NOMO-1 treated with DMSO at 0.1 percent for 48 hours (cell line): Measurements from ENCODE around the gene IKZF4.
"Not testable (repeated sequence)": the region's sequence is repeated elsewhere in the genome, so short reads cannot be mapped to it uniquely, and the experiment has no call there.

Source experiments
- DNase-seq: peaks from one replicate; lab custom pipeline; 2025; ENCODE audit not compliant: unreplicated experiment; lab: John Stamatoyannopoulos, UW

IKZF4 gene

DNA sequence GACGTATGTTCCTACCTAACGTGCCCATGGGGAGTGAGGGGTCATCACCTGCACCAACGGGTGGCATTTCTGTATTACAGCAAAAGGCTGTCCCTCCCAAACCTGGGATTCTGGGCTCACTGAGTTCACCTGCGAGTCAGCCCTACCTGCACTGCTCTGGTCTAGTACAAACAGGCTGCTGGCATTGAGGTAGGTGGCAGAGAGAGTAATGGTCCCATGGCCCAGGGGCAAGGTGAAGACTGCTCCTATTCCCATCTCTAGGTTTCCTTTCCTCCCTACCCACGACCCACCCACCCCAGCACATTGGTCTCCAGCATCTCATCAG lies 23.3 kb upstream of the IKZF4 start:
- DNase-seq: no peak

DNA sequence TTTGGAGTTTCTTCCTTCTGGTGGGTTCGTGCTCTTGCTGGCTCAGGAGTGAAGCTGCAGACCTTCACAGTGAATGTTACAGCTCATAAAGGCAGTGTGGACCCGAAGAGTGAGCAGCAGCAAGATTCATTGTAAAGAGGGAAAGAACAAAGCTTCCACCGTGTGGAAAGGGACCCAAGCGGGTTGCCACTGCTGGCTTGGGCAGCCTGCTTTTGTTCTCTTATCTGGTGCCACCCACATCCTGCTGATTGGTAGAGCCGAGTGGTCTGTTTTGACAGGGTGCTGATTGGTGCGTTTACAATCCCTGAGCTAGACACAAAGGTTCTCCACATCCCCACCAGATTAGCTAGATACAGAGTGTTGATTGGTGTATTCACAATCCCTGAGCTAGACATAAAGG lies 21.3 kb upstream of the IKZF4 start:
- DNase-seq: not testable (repeated sequence)

DNA sequence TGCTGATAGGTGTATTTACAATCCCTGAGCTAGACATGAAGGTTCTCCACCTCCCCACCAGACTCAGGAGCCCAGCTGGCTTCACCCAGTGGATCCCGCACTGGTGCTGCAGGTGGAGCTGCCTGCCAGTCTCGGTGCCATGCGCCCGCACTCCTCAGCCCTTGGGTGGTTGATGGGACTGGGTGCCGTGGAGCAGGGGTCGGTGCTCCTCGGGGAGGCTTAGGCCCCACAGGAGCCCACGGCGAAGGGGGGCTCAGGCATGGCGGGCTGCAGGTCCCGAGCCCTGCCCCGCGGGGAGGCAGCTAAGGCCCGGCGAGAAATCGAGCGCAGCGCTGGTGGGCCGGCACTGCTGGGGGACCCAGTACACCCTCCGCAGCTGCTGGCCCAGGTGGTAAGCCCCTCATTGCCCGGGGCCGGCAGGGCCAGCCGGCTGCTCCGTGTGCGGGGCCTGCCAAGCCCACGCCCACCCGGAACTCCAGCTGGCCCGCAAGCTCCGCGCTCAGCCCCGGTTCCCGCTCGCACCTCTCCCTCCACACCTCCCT lies 20.8 kb upstream of the IKZF4 start:
- DNase-seq: not testable (repeated sequence)

DNA sequence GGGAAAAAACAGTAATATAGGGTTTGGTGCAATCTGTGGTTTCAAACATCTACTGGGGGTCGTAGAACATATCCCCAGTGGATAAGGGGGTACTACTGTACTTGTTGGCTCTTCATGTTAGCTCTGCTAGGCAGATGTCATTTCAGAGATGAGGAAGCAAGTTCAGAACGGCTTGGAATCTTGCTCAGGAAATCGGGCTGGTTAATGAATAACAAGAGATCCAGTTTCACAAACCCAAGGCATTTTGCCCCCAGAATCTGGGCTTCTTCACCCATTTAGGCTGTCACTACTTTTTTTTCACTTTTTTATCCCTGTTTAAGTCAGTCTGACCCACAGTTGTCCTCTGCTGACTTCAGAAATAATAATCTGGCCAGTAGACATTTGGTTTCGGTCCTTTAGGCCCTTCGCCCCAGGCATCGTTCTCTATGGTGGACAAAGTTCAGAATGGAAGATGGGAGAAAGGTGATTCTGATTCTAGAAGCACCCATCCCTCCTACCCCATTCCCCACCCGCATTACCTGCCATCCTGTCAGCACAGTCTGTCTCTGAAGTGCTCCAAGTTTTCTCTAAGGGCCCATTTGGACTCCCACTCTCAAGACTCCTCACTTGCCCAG lies 19.2 kb upstream of the IKZF4 start:
- no peak for DNase-seq

DNA sequence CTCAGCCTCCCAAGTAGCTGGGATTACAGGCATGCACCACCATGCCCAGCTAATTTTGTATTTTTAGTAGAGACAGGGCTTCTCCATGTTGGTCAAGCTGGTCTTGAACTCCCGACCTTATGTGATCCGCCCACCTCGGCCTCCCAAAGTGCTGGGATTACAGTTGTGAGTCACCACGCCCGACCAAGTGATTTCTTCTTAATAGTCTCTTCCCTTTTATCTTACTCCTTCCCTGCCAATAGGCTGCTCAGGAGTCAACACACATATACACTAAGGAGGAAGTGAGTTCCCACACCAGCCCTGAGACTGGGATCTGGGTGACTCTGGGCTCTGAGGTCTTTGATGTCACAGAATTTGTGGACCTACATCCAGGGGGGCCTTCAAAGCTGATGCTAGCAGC lies 17.5 kb upstream of the IKZF4 start:
- not testable (repeated sequence) for DNase-seq

DNA sequence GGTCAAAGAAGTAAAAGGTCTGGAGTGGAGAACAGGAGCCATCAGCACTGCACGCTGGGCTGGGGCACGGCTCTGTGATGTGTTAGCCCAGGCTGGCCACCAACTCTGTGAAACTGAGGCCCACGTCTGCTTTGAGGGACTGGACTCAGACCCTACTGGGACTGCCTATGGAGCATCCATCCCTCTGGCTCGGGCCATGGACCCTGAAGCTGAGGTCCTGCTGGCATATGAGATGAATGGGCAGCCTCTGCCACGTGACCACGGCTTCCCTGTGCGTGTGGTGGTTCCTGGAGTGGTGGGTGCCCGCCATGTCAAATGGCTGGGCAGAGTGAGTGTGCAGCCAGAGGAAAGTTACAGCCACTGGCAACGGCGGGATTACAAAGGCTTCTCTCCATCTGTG lies 16.6 kb upstream of the IKZF4 start:
- DNase-seq: no peak

DNA sequence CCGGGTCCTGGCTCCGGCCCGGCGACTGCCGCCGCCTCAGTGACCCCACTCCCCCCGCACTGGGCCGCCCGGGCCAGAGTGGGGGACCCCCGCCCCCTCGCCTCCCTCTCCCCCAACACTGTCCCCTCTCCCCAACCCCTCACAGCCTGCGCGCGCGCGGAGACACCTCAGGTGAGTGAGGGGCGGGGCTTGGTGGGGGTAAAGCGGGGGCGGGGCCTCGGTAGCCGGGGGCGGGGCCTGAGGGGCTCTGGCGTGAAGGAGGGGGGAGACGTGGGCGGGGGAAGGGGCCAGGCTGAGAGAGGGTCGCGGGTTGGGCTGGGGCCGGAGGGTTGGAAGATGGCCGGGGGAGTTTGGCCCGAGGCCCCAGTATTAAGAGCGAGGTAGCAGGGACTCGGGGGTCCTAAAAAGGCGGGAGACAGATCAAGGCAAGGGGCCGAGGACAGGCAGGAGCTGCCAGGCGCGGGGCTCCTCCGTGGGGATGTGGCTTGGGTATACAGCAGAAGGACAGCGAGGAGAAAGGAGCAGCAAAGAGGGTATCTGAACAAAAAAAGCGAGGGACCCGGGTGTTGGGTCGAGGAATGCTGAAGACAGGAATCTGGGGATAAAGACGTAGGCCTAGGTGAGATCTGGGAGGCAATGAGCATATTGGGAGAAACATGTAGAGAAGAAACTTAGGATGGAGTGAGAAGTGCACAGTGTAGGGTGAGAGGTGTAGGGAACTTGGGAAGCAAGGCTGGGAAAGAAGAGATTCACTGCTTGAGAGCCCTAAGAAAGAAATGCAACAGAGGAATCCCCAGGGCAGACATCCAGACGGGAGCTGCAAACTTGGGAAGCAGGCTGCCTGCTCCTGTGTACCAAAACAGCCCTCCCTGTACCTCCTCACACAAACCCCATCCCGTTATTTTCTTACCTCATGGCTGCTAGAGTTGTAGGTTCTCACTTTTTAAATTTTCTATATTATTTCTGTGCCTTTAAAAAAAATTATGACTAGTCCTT lies 13.0 kb upstream of the IKZF4 start:
- peak; percentile 11 for DNase-seq

DNA sequence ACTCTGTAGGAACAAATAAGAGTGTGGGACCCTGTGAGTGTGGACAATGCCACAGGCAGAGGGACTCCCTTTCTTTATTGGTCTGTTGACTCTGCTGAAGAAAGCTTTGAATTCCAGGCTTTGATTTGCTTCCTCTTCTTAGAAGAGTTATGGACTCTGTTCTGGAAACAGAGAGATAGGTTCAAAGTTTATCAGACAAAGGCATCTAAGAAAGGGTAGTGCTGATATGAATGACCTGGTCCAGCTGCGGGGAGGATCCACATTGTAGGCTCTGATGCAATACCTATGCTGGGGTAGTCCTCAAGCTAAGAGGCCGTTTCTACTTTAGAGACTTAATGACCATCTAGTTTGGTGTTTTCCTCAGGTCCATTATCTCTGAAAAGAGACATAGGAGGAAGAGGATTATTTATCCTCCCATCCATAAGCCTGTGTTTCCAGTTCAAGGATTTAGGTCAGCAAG lies 10.7 kb upstream of the IKZF4 start:
- DNase-seq: no peak

DNA sequence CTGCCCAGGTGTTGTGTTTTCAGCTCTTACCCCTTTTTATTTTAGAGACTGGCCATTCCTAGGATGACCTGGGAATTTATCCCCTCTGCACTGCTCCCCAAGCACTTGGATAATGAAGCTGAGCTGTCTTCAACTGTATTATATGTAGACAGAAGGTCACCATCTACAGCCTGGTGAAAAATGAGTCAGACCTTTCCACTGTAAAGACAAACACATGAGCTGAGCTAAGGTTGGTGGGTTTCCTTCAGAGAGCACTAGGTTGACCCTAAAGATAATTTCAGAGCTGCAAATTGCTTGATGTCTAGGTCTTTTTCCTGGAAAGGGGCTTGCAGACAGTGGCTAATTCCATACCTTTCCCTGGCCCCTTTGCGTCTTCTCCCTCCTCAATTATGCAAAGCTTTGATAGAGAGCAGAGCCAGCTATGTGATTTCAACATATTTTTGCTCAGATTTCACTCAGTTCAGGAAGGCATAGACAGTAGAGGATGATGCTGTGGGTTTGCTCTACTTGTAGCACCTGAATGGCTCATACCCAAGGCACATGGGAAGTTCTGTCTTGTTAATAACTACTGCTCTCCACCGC lies 9.2 kb upstream of the IKZF4 start:
- no peak for DNase-seq

DNA sequence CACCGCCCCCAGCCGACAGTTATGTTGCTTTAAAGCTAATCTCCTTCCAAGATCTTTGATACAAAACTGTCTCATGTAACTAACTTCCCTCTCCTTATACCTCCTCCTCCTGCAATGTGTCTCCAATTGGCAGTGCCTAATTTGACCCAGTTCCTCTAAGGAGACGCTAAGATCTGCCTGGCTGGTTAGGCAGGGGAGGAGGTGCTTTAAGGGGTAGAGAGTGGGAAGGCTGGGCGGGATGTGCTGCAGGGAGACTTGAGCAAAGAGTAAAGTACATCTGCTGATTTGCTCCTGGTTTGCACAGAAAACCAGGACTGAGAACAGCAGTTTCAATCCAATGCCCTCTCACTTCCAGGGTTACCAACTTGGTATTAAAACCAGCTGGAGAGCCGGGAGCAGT lies 7.4 kb upstream of the IKZF4 start:
- no peak for DNase-seq

DNA sequence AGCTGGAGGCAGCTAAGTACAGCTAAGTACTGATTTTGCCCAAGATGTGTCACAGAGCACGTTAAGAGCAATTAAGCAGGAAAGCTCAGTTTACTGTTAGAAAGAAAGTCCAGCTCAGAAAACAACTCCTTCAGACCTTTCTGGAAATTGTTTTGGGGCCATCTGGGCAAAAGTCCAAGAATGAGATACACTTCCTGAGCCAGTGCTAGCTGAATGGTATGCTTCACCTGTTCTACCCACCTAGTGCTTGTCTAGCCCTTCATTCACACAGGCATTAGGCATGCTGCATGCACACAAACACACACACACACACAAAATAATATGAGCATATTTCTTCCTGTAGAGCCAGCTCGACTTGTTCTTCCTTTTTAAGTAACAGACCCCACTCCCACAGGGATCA lies 6.6 kb upstream of the IKZF4 start:
- no peak for DNase-seq

DNA sequence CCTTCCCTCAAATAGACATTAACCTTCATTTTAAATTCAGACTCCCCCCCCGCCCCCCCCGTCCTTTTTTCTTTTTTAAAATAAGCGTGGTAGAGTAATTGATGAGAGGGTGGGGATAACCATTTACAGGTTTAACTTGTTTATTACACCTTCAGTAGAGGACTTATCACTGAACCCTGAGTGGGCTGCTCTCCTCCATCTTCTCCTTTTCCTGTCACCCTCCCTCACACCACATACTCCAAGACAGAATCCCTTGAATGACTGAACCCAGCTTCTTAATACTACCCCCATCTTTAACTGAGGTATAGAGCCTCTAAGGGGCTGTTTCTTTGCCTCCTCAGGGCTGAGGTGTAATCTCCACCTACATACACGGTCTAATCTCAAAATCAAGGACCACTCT lies 3.7 kb upstream of the IKZF4 start:
- no peak for DNase-seq

DNA sequence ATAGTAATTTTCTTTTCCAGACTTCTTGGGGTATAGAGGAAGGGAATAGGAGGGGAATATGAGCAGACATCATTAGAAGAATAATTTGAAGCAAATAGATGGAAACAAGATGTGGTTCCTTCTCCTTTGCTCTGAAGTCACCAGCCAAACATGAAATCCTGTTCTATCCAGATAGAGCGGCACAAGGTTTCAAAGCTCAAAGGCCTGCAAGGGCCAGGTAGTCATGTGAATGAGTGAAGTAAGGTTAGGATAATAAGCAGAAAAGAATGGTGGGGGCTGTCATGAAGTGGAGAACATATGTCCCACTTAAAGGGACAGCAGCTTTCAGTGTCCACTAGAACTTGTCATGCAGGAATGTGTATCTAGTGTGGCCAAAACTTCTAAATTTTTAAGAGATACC lies 2.5 kb upstream of the IKZF4 start:
- DNase-seq: no peak

DNA sequence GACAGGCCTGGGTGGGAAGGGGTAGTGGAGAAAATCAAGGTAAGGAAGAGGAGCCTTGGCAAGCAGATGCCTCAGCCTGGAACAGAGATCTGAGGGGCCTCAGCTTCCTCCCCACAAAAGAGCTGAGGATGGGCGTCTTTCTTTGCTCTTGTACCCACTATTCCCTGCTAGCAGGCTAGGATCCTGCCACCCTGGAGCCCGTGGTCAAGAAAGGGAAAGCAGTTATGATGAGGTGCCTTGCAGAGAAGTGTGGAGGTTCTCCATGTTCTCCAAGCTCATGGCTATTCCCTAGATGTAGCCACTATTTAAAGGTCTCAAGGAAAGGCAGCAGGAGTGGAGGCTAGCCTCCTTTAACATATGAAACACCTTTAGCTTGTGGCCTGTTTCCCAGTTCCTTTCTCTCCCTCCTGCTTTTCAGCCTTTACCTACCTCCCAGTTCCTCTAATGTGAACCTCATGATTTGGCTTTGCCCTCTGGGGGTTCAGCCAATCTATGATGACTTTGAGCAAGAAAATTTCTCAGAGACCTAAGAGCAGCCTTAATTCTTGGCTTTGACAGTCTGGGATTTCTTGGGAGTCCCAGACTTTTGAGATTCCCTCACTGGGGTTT lies 1.1 kb downstream of the IKZF4 start:
- DNase-seq: no peak

DNA sequence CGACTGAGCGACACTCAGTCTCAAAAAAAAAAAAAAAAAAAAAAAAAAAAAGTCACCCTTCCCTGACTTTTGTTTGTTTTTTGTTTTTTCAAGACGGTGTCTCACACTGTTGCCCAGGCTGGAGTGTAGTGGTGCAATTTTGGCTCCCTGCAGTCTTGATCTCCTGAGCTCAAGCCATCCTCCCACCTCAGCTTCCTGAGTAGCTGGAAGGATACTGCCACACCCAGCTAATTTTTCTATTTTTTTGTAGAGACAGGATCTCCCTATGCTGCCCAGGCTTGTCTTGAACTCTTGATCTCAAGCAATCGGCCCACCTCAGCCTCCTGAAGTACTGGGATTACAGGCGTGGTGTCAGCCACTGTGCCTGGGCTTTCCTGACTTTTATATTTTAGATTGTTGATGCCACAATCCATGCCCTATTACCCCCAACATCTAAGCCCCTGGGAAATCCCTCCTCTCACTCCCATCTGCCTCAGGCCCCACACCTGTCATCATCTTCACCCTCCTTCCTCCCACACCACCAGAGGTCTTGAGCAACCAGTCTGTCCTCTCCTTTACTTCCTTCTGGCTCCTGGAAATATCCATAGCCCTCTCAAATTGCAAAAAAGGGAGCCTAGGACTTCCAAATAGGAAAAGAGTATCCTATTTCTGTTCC lies 7.8 kb downstream of the IKZF4 start:
- DNase-seq: no peak

DNA sequence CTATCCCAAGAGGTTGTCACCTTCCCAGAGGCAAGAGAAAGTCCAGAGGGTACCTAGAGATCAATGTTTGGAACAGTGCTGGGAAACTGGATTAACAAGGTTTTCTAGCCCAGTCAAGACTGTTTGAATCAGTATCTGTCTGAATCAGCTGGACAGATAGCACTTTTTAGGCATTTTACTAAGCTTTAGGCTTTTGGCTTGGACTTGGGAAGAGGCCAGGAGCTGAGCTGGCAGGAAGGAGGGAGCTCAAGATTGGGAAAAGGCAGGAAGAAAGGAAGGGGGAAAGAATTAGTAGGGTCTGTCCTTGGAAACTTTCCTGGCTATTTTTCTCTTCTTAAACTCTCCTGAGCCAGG lies 8.3 kb downstream of the IKZF4 start:
- no peak for DNase-seq

DNA sequence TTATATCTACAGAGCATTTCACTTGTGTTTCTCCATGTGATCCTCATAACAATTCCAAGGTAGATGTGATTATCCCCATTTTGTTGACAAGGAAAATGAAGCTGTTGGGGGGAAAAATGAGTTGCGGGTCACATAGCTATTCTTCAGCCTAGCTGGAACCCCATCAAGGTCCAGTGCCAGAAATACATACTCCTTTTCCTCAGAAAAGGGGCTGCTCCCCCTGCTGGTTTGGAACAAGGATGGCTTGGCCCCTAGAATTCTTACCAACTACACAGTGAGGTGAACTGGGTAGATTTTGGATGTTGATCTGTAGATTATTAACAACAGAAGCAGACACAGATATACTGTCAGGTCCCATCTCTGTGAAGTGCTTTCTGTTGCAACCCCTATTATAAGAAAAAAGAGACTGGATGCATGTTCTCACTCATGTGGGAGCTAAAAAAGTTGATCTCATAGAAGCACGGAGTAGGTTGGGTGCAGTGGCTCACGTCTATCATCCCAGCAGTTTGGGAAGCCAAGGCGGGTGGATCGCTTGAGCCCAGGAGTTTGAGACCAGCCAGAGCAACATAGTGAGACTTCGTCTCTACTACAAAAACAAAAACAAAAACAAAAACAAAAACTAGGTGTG lies 8.9 kb downstream of the IKZF4 start:
- DNase-seq: peak; percentile 22

DNA sequence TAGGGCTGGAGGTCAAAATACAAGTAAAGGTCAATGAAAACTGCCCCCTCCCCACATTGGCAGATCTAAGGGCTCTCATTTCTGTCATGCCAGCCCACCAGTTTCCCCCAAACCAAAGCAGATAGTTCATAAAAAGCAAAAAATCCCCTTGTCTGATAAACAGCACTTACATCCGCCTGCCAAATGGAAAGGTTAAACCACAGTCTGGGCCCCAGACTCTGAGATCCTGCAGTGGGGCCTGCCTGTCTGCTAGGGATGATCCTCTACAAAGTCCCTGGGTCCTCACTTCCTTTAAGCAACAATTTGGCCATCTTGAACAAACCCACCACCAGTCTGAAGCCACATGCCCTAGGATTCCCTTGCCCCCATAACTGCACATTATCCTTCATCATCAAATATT lies 11.1 kb downstream of the IKZF4 start:
- no peak for DNase-seq

DNA sequence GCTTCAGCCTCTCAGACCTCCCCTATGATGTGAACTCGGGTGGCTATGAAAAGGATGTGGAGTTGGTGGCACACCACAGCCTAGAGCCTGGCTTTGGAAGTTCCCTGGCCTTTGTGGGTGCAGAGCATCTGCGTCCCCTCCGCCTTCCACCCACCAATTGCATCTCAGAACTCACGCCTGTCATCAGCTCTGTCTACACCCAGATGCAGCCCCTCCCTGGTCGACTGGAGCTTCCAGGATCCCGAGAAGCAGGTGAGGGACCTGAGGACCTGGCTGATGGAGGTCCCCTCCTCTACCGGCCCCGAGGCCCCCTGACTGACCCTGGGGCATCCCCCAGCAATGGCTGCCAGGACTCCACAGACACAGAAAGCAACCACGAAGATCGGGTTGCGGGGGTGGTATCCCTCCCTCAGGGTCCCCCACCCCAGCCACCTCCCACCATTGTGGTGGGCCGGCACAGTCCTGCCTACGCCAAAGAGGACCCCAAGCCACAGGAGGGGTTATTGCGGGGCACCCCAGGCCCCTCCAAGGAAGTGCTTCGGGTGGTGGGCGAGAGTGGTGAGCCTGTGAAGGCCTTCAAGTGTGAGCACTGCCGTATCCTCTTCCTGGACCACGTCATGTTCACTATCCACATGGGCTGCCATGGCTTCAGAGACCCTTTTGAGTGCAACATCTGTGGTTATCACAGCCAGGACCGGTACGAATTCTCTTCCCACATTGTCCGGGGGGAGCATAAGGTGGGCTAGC lies 13.9 kb downstream of the IKZF4 start:
- DNase-seq: no peak

DNA sequence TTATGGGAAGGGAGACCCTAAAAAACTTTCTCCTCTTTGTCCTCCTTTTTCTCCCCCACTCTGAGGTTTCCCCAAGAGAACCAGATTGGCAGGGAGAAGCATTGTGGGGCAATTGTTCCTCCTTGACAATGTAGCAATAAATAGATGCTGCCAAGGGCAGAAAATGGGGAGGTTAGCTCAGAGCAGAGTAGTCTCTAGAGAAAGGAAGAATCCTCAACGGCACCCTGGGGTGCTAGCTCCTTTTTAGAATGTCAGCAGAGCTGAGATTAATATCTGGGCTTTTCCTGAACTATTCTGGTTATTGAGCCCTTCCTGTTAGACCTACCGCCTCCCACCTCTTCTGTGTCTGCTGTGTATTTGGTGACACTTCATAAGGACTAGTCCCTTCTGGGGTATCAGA lies 16.3 kb downstream of the IKZF4 start:
- no peak for DNase-seq
